ENCODE data around the gene KRTAP10-4. TPM values are rescaled to one million over a fixed set of nuclear protein-coding genes. Genes with fewer than 3 reads are reported as not detected.

Gene KRTAP10-4
- total and polyA plus RNA-seq, 2 of the 4 experiments (the other 2 are of a cell fraction) = not detected

- no peak overlapping the region for H3K56ac ChIP-seq (ENCODE audit: extremely low read depth, insufficient read depth, low read length)
- dilution Hi-C loops (cut with HindIII; ENCODE audit: low sequenced_read_pairs, unreplicated experiment) = no loop called here
- no peaks in the 10 kb centered on the region for H3K79me1 ChIP-seq (ENCODE audit: low read depth in 1 of 2, low read length in 2 of 2)
- DNase-seq (no peak), ATAC-seq (ENCODE audit: low read depth) (no peak)
- H2AFZ ChIP-seq (replicated peaks; ENCODE audit: low read length, poor library complexity) = no peak overlapping the region
- H2BK120ac ChIP-seq (ENCODE audit: low read depth, low read length) = no peak overlapping the region
- no peak overlapping the region for H2BK5ac ChIP-seq (ENCODE audit: low read depth, low read length, poor library complexity, severe bottlenecking)
- no peak overlapping the region for H3K4ac ChIP-seq (ENCODE audit: low read depth, low read length)
- H4K8ac ChIP-seq (ENCODE audit: low read depth in 2 of 2, low read length in 2 of 2) = no peak overlapping the region
- H3K4me2 ChIP-seq (ENCODE audit: low read depth, low read length) = no peak overlapping the region
- TF ChIP-seq CEBPB (IDR thresholded peaks at IDR 0.05; ENCODE audit: low read depth, low read length) (no peak), RCOR1 (IDR thresholded peaks at IDR 0.05; ENCODE audit: insufficient replicate concordance, low read length) (no peak), SMC3 (IDR thresholded peaks at IDR 0.05; ENCODE audit: low read depth, low read length) (no peak), BHLHE40 (IDR thresholded peaks at IDR 0.05; ENCODE audit: low read depth, low read length) (no peak), ELK1 (IDR thresholded peaks at IDR 0.05; ENCODE audit: borderline replicate concordance, low read depth, low read length) (no peak), MAZ (IDR thresholded peaks at IDR 0.05; ENCODE audit: borderline replicate concordance, low read depth, low read length) (no peak), MXI1 (IDR thresholded peaks at IDR 0.05; ENCODE audit: borderline replicate concordance, low read depth, low read length) (no peak), CHD1 (IDR thresholded peaks at IDR 0.05; ENCODE audit: low read depth, low read length) (no peak), FOS (IDR thresholded peaks at IDR 0.05; ENCODE audit: low read depth, low read length) (no peak), RAD21 (IDR thresholded peaks at IDR 0.05; ENCODE audit: low read length) (no peak), MAFK (IDR thresholded peaks at IDR 0.05; ENCODE audit: low read depth, low read length) (no peak), NFE2L2 (IDR thresholded peaks at IDR 0.05; ENCODE audit: low read depth, low read length) (no peak), USF2 (IDR thresholded peaks at IDR 0.05; ENCODE audit: low read depth, low read length) (no peak), RFX5 (IDR thresholded peaks at IDR 0.05; ENCODE audit: low read depth, low read length) (no peak), POLR2A (IDR thresholded peaks at IDR 0.05; ENCODE audit: low read depth, low read length) (no peak), CTCF (conservative IDR thresholded peaks at IDR 0.05; ENCODE audit: low read depth, low read length) (no peak)
- BruUV-seq (replicated peaks) = no TSS peak
- no peaks in the 10 kb centered on the region for H3K9me1 ChIP-seq (ENCODE audit: insufficient read depth, low read length)
- no peak overlapping the region for H3K27ac ChIP-seq (ENCODE audit: insufficient read depth, low read length)
- H3K14ac ChIP-seq (replicated peaks; ENCODE audit: low read depth, low read length) = no peak overlapping the region
- no peak overlapping the region for H3K9ac ChIP-seq (ENCODE audit: low read depth, low read length)
- H2AK9ac ChIP-seq (replicated peaks; ENCODE audit: low read depth, low read length, poor library complexity) = no peak overlapping the region
- in situ Hi-C loops (cut with MboI; ENCODE audit: low sequenced_read_pairs) = no loop called here
- H3K23ac ChIP-seq (ENCODE audit: low read depth, low read length) = no peak overlapping the region
- no peak overlapping the region for H2BK20ac ChIP-seq (ENCODE audit: low read depth, low read length)
- H3K18ac ChIP-seq (ENCODE audit: low read depth, low read length) = no peak overlapping the region
- POLR2A ChIA-PET (ENCODE audit: unreplicated experiment) = no interaction called here
- peaks cover 22% of the 10 kb centered on the region; the same call in 1 of the 2 replicates for H3K9me3 ChIP-seq (ENCODE audit: control insufficient read depth, insufficient read depth, low read length)
- no peak overlapping the region for H3K4me3 ChIP-seq (ENCODE audit: insufficient read depth, low read depth, low read length)
- H4K20me1 ChIP-seq (ENCODE audit: insufficient read depth, low read length) = no peaks in the 10 kb centered on the region
- no peak overlapping the region for H4K5ac ChIP-seq (ENCODE audit: low read depth, low read length)
- no peak overlapping the region for H2BK15ac ChIP-seq (ENCODE audit: low read depth, low read length)
- 29% methylated on average over 2 of the region's 7 CpGs; no CpG with 5 or more reads in 1 of the 2 experiments for WGBS, 2 experiments (ENCODE audit: extremely low coverage in 2 of 2, insufficient read length in 1 of 2)
- no peak overlapping the region for H2AK5ac ChIP-seq (ENCODE audit: low read depth, low read length)
- no peaks in the 10 kb centered on the region for H3K4me1 ChIP-seq (ENCODE audit: control insufficient read depth, insufficient read depth, low read length)
- H4K91ac ChIP-seq (ENCODE audit: insufficient read depth, low read depth, low read length) = no peak overlapping the region
- CTCF ChIA-PET = no interaction called here
- no peaks in the 10 kb centered on the region for H3K27me3 ChIP-seq (ENCODE audit: control insufficient read depth, insufficient read depth, low read length)
- intact Hi-C loops (cut with micrococcal nuclease) = no loop called here
- H3K36me3 ChIP-seq (ENCODE audit: control insufficient read depth, insufficient read depth, low read length) = no peaks in the 10 kb centered on the region
Measured at GRCh38 chr21:44530221-44530902, 43.2 kb upstream of the KRTAP10-4 start.

Measured in IMR-90 (cell line).